PC-9 (cell line): ENCODE results near the gene KY. TPM values are rescaled to one million over a fixed set of nuclear protein-coding genes. Genes with fewer than 3 reads are reported as not detected.

Experiments
- BruUV-seq: library from RNA; stranded (reverse); fragments of 400-500 nt; replicated peaks from 2 replicates; lab custom pipeline; 2021; lab: Mats Ljungman, UMichigan
- CTCF ChIA-PET: fragments of 300-600 bp; sonication (Branson Sonifier 250); formaldehyde crosslinking; loops from one replicate; lab custom pipeline; 2022; ENCODE audit warnings: antibody characterized with exemption; lab: Charles Lee
- POLR2A ChIA-PET: fragments of 300-600 bp; sonication (Branson Sonifier 250); formaldehyde crosslinking; loops from one replicate; lab custom pipeline; 2022; ENCODE audit warnings: antibody characterized with exemption; ENCODE audit not compliant: unreplicated experiment; lab: Charles Lee
- DNase-seq, 2 experiments: peaks; one replicate each; pipeline versions ENCODE4 v3.0.0 to v3.0.0-alpha.2; 2015 to 2022; ENCODE audit warnings: mixed read lengths in 1 of 2
- H2AFZ ChIP-seq: fragments of 200-600 bp; sonication (generic); 2 replicates; pipeline ENCODE4 v1.8.1; 2017; ENCODE audit warnings: antibody characterized with exemption
- H3F3A ChIP-seq: fragments of 200-600 bp; sonication (generic); 2 replicates; pipeline ENCODE4 v1.8.1; 2017; ENCODE audit warnings: antibody characterized with exemption, mild to moderate bottlenecking, low read depth; ENCODE audit not compliant: insufficient read depth
- H3K27ac ChIP-seq: fragments of 200-600 bp; sonication (generic); 2 replicates; pipeline ENCODE4 v1.6.1; 2016; ENCODE audit warnings: mixed run types
- H3K27me3 ChIP-seq: fragments of 200-600 bp; sonication (generic); 2 replicates; pipeline ENCODE4 v1.6.1; 2016; ENCODE audit warnings: low read depth, mixed run types; ENCODE audit not compliant: insufficient read depth
- H3K36me3 ChIP-seq: fragments of 200-600 bp; sonication (generic); 2 replicates; pipeline ENCODE4 v1.6.1; 2016; ENCODE audit warnings: low read depth, mixed run types
- H3K4me1 ChIP-seq: fragments of 200-600 bp; sonication (generic); replicated peaks from 2 replicates; pipeline ENCODE4 v1.6.1; 2016; ENCODE audit warnings: mixed run types; ENCODE audit not compliant: insufficient read depth
- H3K4me2 ChIP-seq: fragments of 200-600 bp; sonication (generic); 2 replicates; pipeline ENCODE4 v1.6.1; 2017; ENCODE audit warnings: mixed run types
- H3K4me3 ChIP-seq: fragments of 200-600 bp; sonication (generic); 2 replicates; pipeline ENCODE4 v1.6.1; 2016; ENCODE audit warnings: mixed run types
- H3K79me2 ChIP-seq: fragments of 200-600 bp; sonication (generic); 2 replicates; pipeline ENCODE4 v1.6.1; 2017; ENCODE audit warnings: low read depth, mixed run types
- H3K9me2 ChIP-seq: fragments of 200-600 bp; sonication (generic); 2 replicates; pipeline ENCODE4 v1.8.1; 2017; ENCODE audit warnings: mild to moderate bottlenecking; ENCODE audit not compliant: insufficient read depth
- H3K9me3 ChIP-seq: fragments of 200-600 bp; sonication (generic); 2 replicates; pipeline ENCODE4 v1.8.1; 2016; ENCODE audit warnings: low read depth; ENCODE audit not compliant: insufficient read depth
- H4K20me1 ChIP-seq: fragments of 200-600 bp; sonication (generic); 2 replicates; pipeline ENCODE4 v1.8.1; 2017; ENCODE audit not compliant: insufficient read depth
- EZH2 ChIP-seq: fragments of 200-600 bp; sonication (generic); IDR thresholded peaks from 2 replicates; pipeline ENCODE4 v1.8.0; 2017; ENCODE audit warnings: antibody characterized with exemption, low read depth
- intact Hi-C: fragments of 100-400 bp; cut with micrococcal nuclease; formaldehyde crosslinking; loops from one replicate; pipeline ENCODE4 v1.10.0; 2022; ENCODE audit not compliant: unreplicated experiment
- total RNA-seq: library from RNA; stranded (reverse); gene quantifications from 2 replicates; pipeline ENCODE4 v1.2.3, GENCODE V29; 2021
- TF ChIP-seq, protein P1 (sequence below): fragments of 200-600 bp; sonication (generic); conservative IDR thresholded peaks from 2 replicates; pipeline ENCODE4 v1.6.1; 2017; ENCODE audit warnings: mixed run types, antibody characterized with exemption, mild to moderate bottlenecking, moderate library complexity

KY gene
- total RNA-seq, 1 experiment from 2014 or later, result not detected

DNA sequence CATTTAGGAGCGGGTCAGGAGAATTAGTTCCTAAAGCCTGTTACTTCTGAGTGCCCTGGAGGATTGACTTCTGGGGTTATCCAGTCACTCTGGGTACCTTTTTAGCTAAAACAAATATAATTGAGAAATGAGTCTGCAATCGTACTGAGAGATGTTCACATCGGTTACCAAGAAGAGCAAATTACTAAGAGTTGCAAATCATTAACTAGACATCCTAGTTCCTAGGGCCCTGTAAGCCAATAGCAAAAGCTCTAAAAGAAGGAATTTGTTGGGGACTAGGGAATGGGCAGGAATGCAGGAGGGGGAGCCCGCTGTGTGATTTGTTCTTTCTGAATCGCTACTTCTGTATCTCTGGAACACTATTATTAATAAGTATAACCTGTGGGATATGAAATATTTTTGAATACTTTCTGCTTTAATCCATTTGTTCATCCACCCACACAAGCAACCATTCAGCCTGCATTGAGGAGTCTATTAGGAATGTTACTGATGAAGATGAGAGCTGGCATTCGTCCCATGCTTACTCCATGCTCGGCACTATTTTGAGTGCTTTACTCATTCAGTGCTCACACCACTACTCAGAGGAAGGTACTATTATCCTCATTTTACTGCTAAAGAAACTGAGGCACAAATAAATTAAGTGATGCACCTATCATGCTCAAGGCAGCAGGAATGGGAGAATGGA lies 31.5 kb upstream of the KY start:
- Histone ChIP-seq H3K4me1 (no peaks in the 10 kb centered on the region), H3K36me3 (no peaks in the 10 kb centered on the region), H4K20me1 (no peaks in the 10 kb centered on the region), H2AFZ (no peak overlapping the region), H3K27me3 (peaks cover 18% of the 10 kb centered on the region), H3F3A (no peaks in the 10 kb centered on the region), H3K27ac (no peak overlapping the region), H3K79me2 (no peaks in the 10 kb centered on the region), H3K4me2 (no peak overlapping the region), H3K9me2 (no peaks in the 10 kb centered on the region), H3K9me3 (no peaks in the 10 kb centered on the region), H3K4me3 (no peak overlapping the region)
- POLR2A ChIA-PET, result no interaction called here
- BruUV-seq, result no TSS peak
- DNase-seq, result no peak
- CTCF ChIA-PET, result no interaction called here
- intact Hi-C loops, result no loop called here
- TF ChIP-seq, protein P1, sequence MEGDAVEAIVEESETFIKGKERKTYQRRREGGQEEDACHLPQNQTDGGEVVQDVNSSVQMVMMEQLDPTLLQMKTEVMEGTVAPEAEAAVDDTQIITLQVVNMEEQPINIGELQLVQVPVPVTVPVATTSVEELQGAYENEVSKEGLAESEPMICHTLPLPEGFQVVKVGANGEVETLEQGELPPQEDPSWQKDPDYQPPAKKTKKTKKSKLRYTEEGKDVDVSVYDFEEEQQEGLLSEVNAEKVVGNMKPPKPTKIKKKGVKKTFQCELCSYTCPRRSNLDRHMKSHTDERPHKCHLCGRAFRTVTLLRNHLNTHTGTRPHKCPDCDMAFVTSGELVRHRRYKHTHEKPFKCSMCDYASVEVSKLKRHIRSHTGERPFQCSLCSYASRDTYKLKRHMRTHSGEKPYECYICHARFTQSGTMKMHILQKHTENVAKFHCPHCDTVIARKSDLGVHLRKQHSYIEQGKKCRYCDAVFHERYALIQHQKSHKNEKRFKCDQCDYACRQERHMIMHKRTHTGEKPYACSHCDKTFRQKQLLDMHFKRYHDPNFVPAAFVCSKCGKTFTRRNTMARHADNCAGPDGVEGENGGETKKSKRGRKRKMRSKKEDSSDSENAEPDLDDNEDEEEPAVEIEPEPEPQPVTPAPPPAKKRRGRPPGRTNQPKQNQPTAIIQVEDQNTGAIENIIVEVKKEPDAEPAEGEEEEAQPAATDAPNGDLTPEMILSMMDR, result no peak
- no peak for TF ChIP-seq EZH2

- no peak overlapping the region for H2AFZ ChIP-seq
- ChIA-PET CTCF (no interaction called here), POLR2A (no interaction called here)
- BruUV-seq, result no TSS peak
- peaks cover 18% of the 10 kb centered on the region for H3K27me3 ChIP-seq
- no peak overlapping the region for H3K4me3 ChIP-seq
- DNase-seq, result no peak
- no peaks in the 10 kb centered on the region for H4K20me1 ChIP-seq
- no peaks in the 10 kb centered on the region for H3K4me1 ChIP-seq
- intact Hi-C loops, result no loop called here
- H3K9me3 ChIP-seq, result no peaks in the 10 kb centered on the region
- no peaks in the 10 kb centered on the region for H3F3A ChIP-seq
- H3K4me2 ChIP-seq, result no peak overlapping the region
- H3K27ac ChIP-seq, result no peak overlapping the region
- no peaks in the 10 kb centered on the region for H3K9me2 ChIP-seq
- no peak for TF ChIP-seq EZH2
- TF ChIP-seq, protein P1, result no peak
- H3K36me3 ChIP-seq, result no peaks in the 10 kb centered on the region
- no peaks in the 10 kb centered on the region for H3K79me2 ChIP-seq
These were observed 30.7 kb upstream of the KY start for GRCh38 chr3:134681522-134681900.

GRCh38 chr3:134680796-134681521 lies 30.1 kb upstream of the KY start:
- no TSS peak for BruUV-seq
- Histone ChIP-seq H3K27me3 (peaks cover 18% of the 10 kb centered on the region), H3K4me3 (no peak overlapping the region), H3K36me3 (no peaks in the 10 kb centered on the region), H3K4me2 (no peak overlapping the region), H4K20me1 (no peaks in the 10 kb centered on the region), H3K4me1 (no peaks in the 10 kb centered on the region), H3F3A (no peaks in the 10 kb centered on the region), H3K79me2 (no peaks in the 10 kb centered on the region), H3K9me3 (0 out of 2 replicates have a peak, but pooled peaks cover 1% of the 10 kb centered on the region), H3K9me2 (no peaks in the 10 kb centered on the region), H2AFZ (no peak overlapping the region), H3K27ac (no peak overlapping the region)
- no peak for DNase-seq
- intact Hi-C loops, result no loop called here
- ChIA-PET CTCF (no interaction called here), POLR2A (no interaction called here)
- TF ChIP-seq, protein P1, result no peak
- no peak for TF ChIP-seq EZH2
